ENCODE data around the gene DIS3L2.

DNA sequence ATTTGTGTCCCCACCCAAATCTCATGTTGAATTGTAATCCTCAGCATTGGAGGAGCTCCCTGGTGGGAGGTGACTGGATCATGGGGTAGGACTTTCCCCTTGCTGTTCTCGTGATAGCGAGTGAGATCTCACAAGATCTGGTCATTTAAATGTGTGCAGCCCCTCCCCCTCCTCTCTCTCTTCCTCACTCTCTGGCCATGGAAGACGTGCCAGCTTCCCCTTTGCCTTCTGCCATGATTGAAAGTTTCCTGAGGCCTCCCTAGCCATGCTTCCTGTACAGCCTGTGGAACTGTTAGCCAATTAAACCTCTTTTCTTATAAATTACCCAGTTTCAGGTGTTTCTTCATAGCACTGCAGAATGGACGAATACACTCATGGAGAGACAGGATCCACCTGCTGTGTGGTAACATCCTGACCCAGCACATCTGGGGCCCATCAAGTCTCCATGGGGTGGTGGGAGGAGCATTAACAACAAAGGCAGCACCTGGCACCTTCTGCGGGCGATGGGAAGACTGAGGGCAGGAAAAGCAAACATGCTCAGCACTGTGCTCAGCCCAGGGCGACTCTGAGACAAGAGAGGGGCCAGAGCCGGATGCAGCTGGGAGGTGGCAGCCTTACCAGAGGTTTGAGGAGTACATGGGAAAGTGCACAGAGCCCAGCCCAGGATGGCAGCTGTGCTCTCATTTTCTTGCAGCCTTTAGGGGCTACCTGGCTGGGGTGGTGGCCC is 400.8 kb downstream of the DIS3L2 start:
- TF ChIP-seq POLR2AphosphoS5 (IDR thresholded peaks at IDR 0.05; ENCODE audit: low read depth, low read length) (no peak), TAF1 (IDR thresholded peaks at IDR 0.05; ENCODE audit: borderline replicate concordance, low read depth, low read length) (no peak), POLR2A (IDR thresholded peaks at IDR 0.05; ENCODE audit: low read depth, low read length) (no peak)

Measured in GM12892 (cell line).